GM12801 (cell line): ENCODE data around the gene CDC42BPA.

Source experiments
- TF ChIP-seq, protein P1 (sequence below): IDR thresholded peaks from one replicate; pipeline ENCODE4 v1.5.1; 2011; ENCODE audit warnings: control low read depth; ENCODE audit not compliant: insufficient read length; ENCODE audit errors: extremely low read depth

Gene CDC42BPA

DNA sequence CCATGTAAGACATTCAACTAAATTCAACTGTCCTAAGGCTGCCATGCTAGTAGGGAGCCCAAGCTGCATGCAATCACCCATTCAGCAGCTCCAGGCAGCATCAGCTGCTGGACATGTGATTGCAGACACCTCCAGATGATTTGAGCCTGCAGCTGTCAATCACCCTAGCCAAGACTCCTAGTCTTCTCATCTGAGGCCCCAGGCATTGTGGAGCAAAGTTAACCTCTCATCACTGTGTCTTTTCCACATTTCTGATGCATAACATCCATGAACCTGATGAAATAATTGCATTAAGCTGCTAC is 5.6 kb upstream of the CDC42BPA start:
- TF ChIP-seq, protein P1, sequence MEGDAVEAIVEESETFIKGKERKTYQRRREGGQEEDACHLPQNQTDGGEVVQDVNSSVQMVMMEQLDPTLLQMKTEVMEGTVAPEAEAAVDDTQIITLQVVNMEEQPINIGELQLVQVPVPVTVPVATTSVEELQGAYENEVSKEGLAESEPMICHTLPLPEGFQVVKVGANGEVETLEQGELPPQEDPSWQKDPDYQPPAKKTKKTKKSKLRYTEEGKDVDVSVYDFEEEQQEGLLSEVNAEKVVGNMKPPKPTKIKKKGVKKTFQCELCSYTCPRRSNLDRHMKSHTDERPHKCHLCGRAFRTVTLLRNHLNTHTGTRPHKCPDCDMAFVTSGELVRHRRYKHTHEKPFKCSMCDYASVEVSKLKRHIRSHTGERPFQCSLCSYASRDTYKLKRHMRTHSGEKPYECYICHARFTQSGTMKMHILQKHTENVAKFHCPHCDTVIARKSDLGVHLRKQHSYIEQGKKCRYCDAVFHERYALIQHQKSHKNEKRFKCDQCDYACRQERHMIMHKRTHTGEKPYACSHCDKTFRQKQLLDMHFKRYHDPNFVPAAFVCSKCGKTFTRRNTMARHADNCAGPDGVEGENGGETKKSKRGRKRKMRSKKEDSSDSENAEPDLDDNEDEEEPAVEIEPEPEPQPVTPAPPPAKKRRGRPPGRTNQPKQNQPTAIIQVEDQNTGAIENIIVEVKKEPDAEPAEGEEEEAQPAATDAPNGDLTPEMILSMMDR: no peak

DNA sequence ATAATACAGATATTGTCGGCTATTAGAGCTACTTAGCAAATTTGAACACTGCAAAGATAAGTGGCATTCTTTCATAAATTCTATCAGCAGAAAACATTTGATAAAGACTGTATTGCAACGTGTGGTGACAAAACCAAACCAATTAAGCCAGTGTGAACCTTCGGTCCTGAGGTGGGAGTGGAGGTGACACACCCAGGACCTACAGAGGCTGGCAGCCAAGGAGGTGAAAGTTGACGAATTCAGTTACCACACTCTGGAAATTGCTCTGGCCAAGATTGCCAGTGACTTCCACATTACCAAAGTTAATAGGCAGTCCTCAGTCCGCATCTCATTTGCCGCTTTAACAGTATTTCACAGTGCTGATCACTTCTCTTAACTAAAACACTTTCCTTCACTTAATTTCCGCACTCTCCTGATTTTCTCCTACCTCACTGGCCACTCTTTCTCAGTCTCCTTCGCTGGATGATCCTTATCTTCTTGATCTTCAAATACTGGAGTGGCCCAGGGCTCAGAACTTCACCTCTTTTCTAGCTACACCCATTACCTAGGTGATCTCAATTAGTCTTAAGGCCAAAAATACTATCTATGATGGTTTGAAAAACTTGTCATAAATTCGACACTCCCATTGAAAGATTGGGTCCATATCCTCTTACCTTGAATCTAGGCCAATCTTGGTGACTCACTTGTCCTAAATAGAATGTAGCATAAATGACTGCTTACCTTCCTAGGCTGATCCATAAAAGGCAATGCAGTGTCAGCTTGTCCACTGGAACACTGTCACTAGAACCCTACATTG is 5.1 kb upstream of the CDC42BPA start:
- TF ChIP-seq, protein P1: no peak

DNA sequence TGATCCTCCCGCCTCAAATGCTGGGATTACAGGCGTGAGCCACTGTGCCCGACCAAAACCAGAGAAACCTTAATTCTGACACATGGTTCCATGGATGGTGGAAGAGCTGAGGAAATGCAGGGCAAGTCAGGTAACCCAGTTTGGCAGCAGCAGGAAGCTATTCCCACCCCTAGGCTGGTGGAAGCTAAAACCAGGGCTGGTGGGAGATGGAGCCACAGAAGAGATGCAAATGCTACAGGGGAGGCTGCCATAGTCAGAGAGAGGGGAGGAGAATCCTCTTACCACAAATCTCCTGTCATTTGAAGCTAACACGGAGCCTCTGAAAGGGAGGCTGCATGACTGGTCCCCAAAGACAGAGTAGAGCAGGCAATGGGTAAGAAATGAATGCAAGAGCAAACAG is 4.1 kb upstream of the CDC42BPA start:
- TF ChIP-seq, protein P1: no peak

DNA sequence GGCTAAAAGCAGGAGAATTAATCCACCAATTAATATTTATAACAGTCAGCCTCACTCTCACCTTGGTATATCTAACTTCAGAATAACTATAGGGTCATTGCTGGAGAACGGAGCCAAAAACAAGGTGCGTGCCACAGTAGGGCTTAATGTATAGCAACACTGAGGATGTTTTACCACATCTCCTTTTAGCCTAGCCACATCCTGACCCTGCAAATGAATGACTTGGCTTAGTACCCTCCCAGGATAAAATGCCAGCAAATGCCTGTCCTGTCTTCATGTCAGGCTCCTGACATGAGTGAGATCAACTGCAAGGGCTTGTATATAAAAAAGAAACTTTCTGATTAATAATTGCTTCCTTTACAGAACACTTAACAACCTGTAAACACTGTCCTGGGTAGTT is 2.7 kb upstream of the CDC42BPA start:
- TF ChIP-seq, protein P1: no peak

DNA sequence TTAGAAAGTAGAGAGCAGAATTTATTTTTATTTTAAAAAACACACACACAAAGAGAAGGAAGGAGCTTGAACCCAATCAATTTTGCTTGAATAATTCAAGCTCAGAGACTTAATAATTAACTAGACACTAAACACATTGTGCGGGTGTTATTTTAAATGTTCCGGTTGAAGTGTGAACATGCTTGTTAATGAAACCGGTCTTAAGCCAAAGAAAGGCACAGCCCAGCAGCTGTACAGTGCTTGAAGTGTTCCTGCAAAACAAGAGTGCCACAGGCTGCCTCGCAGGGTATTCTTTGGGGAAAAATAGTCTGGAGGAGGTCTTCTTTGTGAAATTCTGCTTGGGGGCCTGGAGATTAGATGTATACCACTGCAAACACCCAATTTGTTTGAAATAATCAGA is 2.2 kb upstream of the CDC42BPA start:
- TF ChIP-seq, protein P1: no peak

DNA sequence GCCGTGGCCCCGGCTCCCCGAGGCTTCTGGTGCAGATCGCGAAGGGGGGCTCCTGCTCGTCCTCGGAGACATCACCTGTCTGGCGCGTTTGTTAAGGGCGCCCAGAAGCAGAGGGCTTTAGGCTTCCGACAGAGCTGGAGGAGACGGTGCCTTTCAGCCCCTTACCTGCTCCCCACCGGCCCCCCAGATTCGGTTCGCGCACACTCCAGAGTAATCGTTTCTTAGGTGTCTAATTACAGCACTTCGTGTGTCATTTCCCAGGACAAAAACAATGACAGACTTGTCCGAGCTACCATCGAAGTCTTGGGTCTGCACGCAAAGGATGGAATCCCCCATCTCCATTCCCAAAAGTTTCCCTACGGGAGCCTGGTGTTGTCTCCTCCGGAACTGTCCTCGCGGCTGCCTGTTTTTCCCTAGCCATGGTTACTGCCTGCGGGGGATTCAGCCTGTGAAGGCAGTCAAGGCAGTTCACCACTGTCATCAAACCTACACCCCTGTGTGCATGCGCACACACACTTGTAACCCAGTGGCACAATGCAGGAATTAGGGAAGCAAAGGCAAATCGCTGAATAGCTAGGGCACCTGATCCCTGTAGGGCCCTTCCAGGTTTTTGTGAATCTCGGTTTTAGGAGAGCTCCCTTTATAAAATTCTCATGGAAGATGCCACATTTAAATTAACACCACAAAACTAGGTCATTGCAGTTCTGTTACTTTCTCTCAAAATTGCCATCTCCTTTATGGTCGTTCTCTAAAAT is 738 bp upstream of the CDC42BPA start:
- TF ChIP-seq, protein P1: no peak

DNA sequence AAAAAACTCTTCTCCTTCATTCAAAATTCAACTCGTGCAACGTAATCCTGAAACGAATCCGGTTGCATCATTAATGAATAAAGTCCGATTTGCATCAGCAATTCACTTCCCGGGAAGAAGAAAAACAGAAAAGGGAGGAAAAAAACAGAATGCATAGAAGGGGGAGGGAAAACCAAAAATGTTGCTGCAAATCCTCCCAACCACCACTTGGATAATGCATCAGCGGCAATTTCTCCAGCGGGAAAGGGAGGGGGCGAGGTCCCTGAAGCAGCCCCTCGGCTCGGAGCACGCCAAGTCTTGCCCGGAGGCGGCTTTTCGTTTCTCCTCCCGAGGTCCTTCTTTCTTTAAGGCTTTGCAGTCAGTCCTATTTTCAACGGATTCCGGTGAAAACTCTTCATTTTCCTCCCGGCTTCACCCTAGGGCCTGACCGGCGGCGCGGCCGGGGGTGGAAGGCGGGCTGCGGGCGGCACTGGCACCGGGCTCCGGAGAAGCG is 723 bp downstream of the CDC42BPA start:
- TF ChIP-seq, protein P1: no peak
